ENCODE results near the gene TEX264. TPM values are rescaled to one million over a fixed set of nuclear protein-coding genes. Genes with fewer than 3 reads are reported as not detected.

Gene TEX264
- total RNA-seq, 2 donors from 2014 or later = 25.7 to 44.0 TPM

DNA sequence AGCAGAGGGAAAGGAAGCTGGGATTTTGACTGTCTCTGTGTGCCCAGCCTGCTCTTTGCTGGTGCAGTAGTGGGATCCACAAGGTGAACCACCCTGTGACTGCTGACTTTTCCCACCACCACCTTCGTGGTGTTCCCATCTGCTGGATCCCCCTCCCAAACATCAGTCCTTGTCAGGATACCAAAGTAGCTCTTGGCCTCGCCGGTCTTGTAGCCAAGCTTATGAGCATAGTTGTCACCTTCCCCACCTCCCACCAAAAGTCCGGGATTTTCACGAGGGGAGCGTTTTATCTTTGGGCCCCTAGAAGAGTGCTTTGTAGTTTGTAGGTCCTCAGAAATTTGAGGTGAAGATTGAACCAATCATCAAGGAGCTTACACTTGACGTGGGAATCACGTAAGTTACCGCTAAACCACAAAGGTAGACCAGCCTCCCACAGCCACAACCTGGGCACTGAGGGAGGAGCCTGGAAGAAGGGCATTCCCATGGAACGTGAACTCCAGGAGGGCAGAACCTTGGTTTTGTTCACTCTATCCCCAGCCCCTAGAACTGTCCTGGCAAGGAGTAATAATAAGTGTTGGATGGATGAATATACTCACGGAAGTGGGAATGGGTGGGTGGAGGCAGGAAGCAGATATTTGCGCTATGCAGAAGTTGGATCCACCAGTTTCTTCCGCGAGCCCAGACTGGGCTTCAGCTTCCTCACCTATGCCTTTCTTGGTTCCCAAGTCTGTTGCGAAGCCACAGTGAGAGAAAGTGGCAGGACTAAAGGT, 814 bp upstream of the TEX264 start:
- DNase-seq (ENCODE audit: low spot score in 2 of 2) (no peak), ATAC-seq (no peak)
- H3K36me3 Mint-ChIP-seq = peaks cover 0 to 7% of the 10 kb centered on the region in 2 donors
- H3K27ac Mint-ChIP-seq = peak overlapping the region; percentile 66 to 90
- H3K9me3 Mint-ChIP-seq = no peaks in the 10 kb centered on the region

DNA sequence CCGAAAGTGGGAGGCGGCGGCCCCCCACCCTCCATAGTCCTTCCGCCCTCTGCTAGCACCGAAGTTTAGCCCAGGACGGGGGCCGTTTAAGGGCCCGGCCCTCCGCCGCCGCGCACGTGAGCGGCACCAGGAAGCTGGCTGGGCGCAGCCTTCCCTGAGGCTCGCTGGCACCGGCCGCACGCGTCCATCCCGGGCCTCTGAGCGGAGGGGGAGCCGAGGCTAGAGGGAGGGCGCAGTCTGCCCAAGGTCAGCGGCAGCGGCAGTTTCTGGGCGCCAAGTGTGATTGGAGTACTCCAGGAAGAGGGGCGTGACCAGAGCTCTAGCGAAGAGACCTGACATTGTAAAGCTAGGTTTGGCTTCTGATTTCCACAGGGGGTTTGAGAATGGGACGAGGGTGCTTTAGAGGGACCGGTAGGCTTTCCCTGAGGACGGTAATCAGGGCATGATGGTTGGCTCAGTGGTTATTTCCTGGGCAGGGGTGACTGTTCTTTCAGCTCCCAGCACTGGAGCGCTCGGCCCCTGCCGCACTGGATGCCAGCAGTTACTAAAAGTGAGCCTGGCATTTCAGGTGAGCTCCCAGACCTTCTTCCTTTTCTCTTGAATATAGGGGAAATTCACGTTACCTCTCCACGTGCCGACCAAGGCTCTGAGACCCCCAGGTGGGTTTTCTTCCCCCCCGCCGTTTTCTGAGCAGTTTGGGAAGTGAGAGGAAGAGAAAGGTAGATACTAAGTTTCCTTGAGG, 853 bp downstream of the TEX264 start:
- DNase-seq (ENCODE audit: low spot score in 2 of 2) (peak; percentile 65 to 75), ATAC-seq (peak; percentile 23 to 51)
- H3K36me3 Mint-ChIP-seq = peaks cover 11 to 17% of the 10 kb centered on the region in 2 donors
- peak overlapping the region; percentile 76 to 90 for H3K27ac Mint-ChIP-seq
- no peaks in the 10 kb centered on the region for H3K9me3 Mint-ChIP-seq

GRCh38 chr3:51673181-51673801, 2.2 kb downstream of the TEX264 start:
- Mint-ChIP-seq H3K27ac (peak overlapping the region in 1 of 2 donors; percentile 40), H3K36me3 (peaks cover 11 to 17% of the 10 kb centered on the region in 2 donors), H3K9me3 (no peaks in the 10 kb centered on the region)
- DNase-seq (ENCODE audit: low spot score in 2 of 2) (no peak), ATAC-seq (no peak)

- Mint-ChIP-seq H3K27ac (peak overlapping the region; percentile 40 to 91), H3K36me3 (peaks cover 11 to 17% of the 10 kb centered on the region in 2 donors), H3K9me3 (no peaks in the 10 kb centered on the region)
- ATAC-seq (peak in 1 of 2 donors; percentile 1), DNase-seq (ENCODE audit: low spot score in 2 of 2) (peak in 1 of 2 donors; percentile 60)
Observed at GRCh38 chr3:51673802-51674654, 3.0 kb downstream of the TEX264 start.

- DNase-seq (ENCODE audit: low spot score in 2 of 2) (peak in 1 of 2 donors; percentile 68), ATAC-seq (peak; percentile 32 to 50)
Observed at GRCh38 chr3:51675201-51675611, 4.2 kb downstream of the TEX264 start.

DNA sequence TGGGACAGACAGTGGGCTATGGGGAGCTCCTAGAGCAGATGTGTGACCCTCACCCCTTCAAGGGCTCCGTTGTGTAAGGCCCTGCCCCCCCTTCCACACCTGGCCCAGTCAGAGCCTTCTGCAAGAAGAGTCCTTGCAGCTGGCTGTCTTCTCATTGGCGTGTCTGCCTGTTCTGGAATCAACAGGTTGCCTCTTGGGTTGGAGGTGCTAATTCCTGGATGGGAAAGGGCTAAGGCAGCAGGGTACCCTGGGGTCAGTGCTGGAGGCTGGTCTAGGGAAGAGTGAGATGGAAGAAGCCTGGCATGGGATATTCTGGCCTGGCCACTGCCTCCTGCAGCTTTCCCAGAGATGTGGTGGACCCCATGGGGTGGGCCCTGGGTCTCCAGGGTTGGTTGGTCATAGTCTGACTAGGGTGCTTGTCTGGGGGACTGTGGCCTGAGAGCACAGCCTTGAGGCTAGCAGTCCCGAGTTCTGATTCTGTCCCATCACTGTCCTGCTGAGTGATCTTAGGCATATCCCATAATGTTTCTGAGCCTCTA, 5.1 kb downstream of the TEX264 start:
- H3K9me3 Mint-ChIP-seq = no peaks in the 10 kb centered on the region
- no peak for ATAC-seq
- peak in 1 of 2 donors; percentile 52 for DNase-seq (ENCODE audit: low spot score in 2 of 2)
- peak overlapping the region; percentile 91 to 97 for H3K27ac Mint-ChIP-seq
- peaks cover 11 to 17% of the 10 kb centered on the region in 2 donors for H3K36me3 Mint-ChIP-seq

More at GRCh38 chr3:51675201-51675611, 4.2 kb downstream of the TEX264 start:
- peak overlapping the region; percentile 91 to 97 for H3K27ac Mint-ChIP-seq
- H3K9me3 Mint-ChIP-seq = no peaks in the 10 kb centered on the region
- H3K36me3 Mint-ChIP-seq = peaks cover 11 to 17% of the 10 kb centered on the region in 2 donors

DNA sequence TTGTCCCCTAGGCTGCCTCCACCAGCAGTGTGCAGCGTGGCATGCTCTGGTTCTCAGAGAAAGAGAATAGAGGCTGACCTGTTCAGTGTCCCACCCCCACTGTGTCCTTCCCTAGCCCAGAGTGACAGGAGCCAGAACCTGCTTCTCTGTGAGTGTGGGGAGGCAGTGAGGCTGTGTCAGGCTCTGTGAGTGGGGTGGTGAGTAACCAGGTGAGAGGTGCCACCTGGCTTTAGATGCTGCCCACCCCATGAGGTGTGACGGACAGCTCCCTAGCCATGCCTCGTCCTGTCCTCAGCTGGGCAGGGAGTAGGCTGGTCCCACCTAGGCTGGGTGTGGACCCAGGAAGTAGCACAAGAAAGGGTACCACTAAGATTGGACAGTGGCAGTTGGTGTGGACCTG, 6.3 kb downstream of the TEX264 start:
- Mint-ChIP-seq H3K9me3 (no peaks in the 10 kb centered on the region), H3K27ac (peak overlapping the region in 1 of 2 donors; percentile 67), H3K36me3 (peaks cover 11 to 19% of the 10 kb centered on the region in 2 donors)
- DNase-seq (ENCODE audit: low spot score in 2 of 2) (no peak), ATAC-seq (no peak)

GRCh38 chr3:51678186-51678585, 7.1 kb downstream of the TEX264 start:
- ATAC-seq = no peak
- peak overlapping the region in 1 of 2 donors; percentile 67 for H3K27ac Mint-ChIP-seq
- H3K9me3 Mint-ChIP-seq = no peaks in the 10 kb centered on the region
- DNase-seq (ENCODE audit: low spot score in 2 of 2) = no peak
- H3K36me3 Mint-ChIP-seq = peaks cover 11 to 17% of the 10 kb centered on the region in 2 donors

GRCh38 chr3:51678641-51679040, 7.6 kb downstream of the TEX264 start:
- ATAC-seq (no peak), DNase-seq (ENCODE audit: low spot score in 2 of 2) (no peak)
- Mint-ChIP-seq H3K36me3 (peaks cover 11 to 17% of the 10 kb centered on the region in 2 donors), H3K27ac (peak overlapping the region; percentile 44 to 67), H3K9me3 (no peaks in the 10 kb centered on the region)

DNA sequence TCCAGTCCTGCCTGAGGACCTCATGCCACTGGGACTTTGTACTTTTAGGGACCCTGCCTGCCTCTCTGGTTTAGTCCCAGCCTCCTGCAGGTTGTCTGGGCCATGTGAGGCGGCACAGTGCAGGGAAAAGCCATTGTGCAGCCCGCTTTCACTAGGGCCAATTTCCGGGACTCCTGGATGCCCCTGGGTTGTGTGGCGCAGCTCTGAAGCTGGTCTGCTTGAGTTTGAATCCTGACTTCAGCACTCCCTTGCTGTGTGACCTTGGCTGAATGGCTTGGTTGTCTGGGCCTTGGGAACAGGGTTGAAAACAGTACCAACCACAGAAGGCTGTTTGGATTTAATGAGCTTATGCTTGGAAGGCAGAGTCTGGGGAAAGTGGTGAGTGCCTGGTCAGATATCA, 8.3 kb downstream of the TEX264 start:
- ATAC-seq (no peak), DNase-seq (ENCODE audit: low spot score in 2 of 2) (no peak)
- Mint-ChIP-seq H3K9me3 (no peaks in the 10 kb centered on the region), H3K27ac (peak overlapping the region in 1 of 2 donors; percentile 27), H3K36me3 (peaks cover 11 to 17% of the 10 kb centered on the region in 2 donors)

- H3K36me3 Mint-ChIP-seq = peaks cover 11 to 17% of the 10 kb centered on the region in 2 donors
- DNase-seq (ENCODE audit: low spot score in 2 of 2) (no peak), ATAC-seq (no peak)
- H3K9me3 Mint-ChIP-seq = no peaks in the 10 kb centered on the region
- H3K27ac Mint-ChIP-seq = peak overlapping the region; percentile 27 to 47
Observed at GRCh38 chr3:51679777-51680176, 8.7 kb downstream of the TEX264 start.

DNA sequence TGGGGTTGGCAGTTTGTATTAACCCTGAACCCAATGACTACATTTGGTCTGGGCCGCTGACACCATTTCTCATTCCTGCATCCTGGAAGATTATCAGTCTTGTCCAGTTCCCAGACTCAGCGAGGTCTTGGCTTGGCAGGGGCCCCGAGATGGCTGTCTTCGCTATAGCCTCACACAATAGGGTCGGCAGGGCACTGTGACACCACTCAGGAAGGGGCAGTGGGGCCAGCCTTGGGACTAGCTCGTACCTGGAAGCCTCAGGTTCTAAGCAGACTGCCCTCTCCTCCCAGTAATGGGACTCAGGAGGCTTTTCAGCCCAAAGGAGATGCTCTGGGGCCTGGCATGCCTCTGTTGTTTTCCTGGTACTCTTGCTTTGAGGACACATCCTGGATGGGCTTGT, 9.1 kb downstream of the TEX264 start:
- Mint-ChIP-seq H3K9me3 (no peaks in the 10 kb centered on the region), H3K27ac (peak overlapping the region; percentile 7 to 57), H3K36me3 (peaks cover 13 to 20% of the 10 kb centered on the region in 2 donors)
- DNase-seq (ENCODE audit: low spot score in 2 of 2) (no peak), ATAC-seq (no peak)

GRCh38 chr3:51680663-51681230, 9.7 kb downstream of the TEX264 start:
- Mint-ChIP-seq H3K36me3 (peaks cover 14 to 20% of the 10 kb centered on the region in 2 donors), H3K27ac (peak overlapping the region; percentile 7 to 86), H3K9me3 (no peaks in the 10 kb centered on the region)
- no peak for DNase-seq (ENCODE audit: low spot score in 2 of 2)
- no peak for ATAC-seq

GRCh38 chr3:51681453-51681852, 10.4 kb downstream of the TEX264 start:
- DNase-seq (ENCODE audit: low spot score in 2 of 2) (no peak), ATAC-seq (peak; percentile 26 to 31)
- H3K36me3 Mint-ChIP-seq = peaks cover 7 to 20% of the 10 kb centered on the region in 2 donors
- no peaks in the 10 kb centered on the region for H3K9me3 Mint-ChIP-seq
- peak overlapping the region; percentile 7 to 86 for H3K27ac Mint-ChIP-seq

- peak overlapping the region; percentile 7 to 84 for H3K27ac Mint-ChIP-seq
- ATAC-seq (peak; percentile 63 to 81), DNase-seq (ENCODE audit: low spot score in 2 of 2) (peak; percentile 72 to 77)
- H3K9me3 Mint-ChIP-seq = no peaks in the 10 kb centered on the region
- H3K36me3 Mint-ChIP-seq = peaks cover 11 to 24% of the 10 kb centered on the region in 2 donors
Observed at GRCh38 chr3:51682079-51682478, 11.0 kb downstream of the TEX264 start.

Measured in activated naive CD4-positive, alpha-beta T cell treated with anti-CD3 and anti-CD28 coated beads, Interleukin-2, amount 50 U/mL, for 72 hours (primary cell).